Tibial artery (tissue), 4 donors: Measurements from ENCODE around the gene SNX9.

Experiments used
- DNase-seq, 2 donors: peaks; one replicate each; pipeline ENCODE4 v3.0.0-alpha.2; 2019
- H3K27ac ChIP-seq, 2 donors: fragments of 200-600 bp; sonication (generic) in 1 of 2; 1 replicate in 1 of 2; 2 replicates in 1 of 2; pipeline ENCODE4 v1.5.1; 2018 to 2019; ENCODE audit warnings: mild to moderate bottlenecking in 1 of 2
- H3K27me3 ChIP-seq, 2 donors: fragments of 200-600 bp; sonication (generic) in 1 of 2; one replicate each; pipeline versions ENCODE4 v1.5.1 to v1.6.0; 2016 to 2019
- H3K36me3 ChIP-seq, 3 donors: fragments of 200-600 bp; sonication (generic) in 2 of 3; one replicate each; pipeline ENCODE4 v1.5.1; 2016 to 2019; ENCODE audit warnings: mild to moderate bottlenecking in 2 of 3
- H3K4me1 ChIP-seq, 4 donors: fragments of 200-600 bp; sonication (generic) in 2 of 4; 1 replicate in 3 of 4; 2 replicates in 1 of 4; pipeline ENCODE4 v1.5.1; 2016 to 2019
- H3K4me3 ChIP-seq, 2 donors: fragments of 200-600 bp; sonication (generic) in 1 of 2; 1 replicate in 1 of 2; 2 replicates in 1 of 2; pipeline ENCODE4 v1.5.1; 2018 to 2019; ENCODE audit warnings: mild to moderate bottlenecking in 2 of 2
- H3K9me3 ChIP-seq, 3 donors: fragments of 200-600 bp; sonication (generic) in 1 of 3; one replicate each; pipeline ENCODE4 v1.5.1; 2016 to 2019
- CTCF ChIP-seq, 2 experiments: fragments of 200-600 bp in 1 of 2; fragments of 450-650 bp in 1 of 2; IDR thresholded peaks; one replicate each; pipeline ENCODE4 v1.5.1; 2017 to 2019; ENCODE audit warnings: antibody characterized with exemption in 2 of 2, mild to moderate bottlenecking in 1 of 2, moderate library complexity in 1 of 2
- intact Hi-C: fragments of 100-400 bp; cut with DNase I; formaldehyde crosslinking; loops from one replicate; pipeline ENCODE4 v1.15.0; 2023; ENCODE audit warnings: low total_unique reads

Gene SNX9

GRCh38 chr6:157959451-157960227, 136.6 kb downstream of the SNX9 start:
- H3K4me3 ChIP-seq: no peak overlapping the region
- H3K27ac ChIP-seq: no peak overlapping the region
- TF ChIP-seq CTCF (IDR thresholded peaks at IDR 0.05): no peak
- intact Hi-C loops: no loop called here
- H3K4me1 ChIP-seq: peaks cover 0 to 14% (median 0%) of the 10 kb centered on the region in 4 donors
- peaks cover 0 to 24% (median 12%) of the 10 kb centered on the region in 3 donors for H3K9me3 ChIP-seq
- DNase-seq: no peak
- no peaks in the 10 kb centered on the region for H3K27me3 ChIP-seq
- H3K36me3 ChIP-seq: no peaks in the 10 kb centered on the region

- Histone ChIP-seq H3K4me3 (no peak overlapping the region), H3K27ac (peak overlapping the region in 1 of 2 donors; percentile 10), H3K9me3 (peaks cover 0 to 24% (median 12%) of the 10 kb centered on the region in 3 donors), H3K27me3 (no peaks in the 10 kb centered on the region), H3K4me1 (peaks cover 0 to 14% (median 0%) of the 10 kb centered on the region in 4 donors), H3K36me3 (no peaks in the 10 kb centered on the region)
- intact Hi-C loops: no loop called here
- no peak for TF ChIP-seq CTCF (IDR thresholded peaks at IDR 0.05)
- no peak for DNase-seq
Observed at GRCh38 chr6:157961153-157961831, 138.2 kb downstream of the SNX9 start.

GRCh38 chr6:157961832-157962575, 139.0 kb downstream of the SNX9 start:
- Histone ChIP-seq H3K4me3 (no peak overlapping the region), H3K36me3 (no peaks in the 10 kb centered on the region), H3K27ac (peak overlapping the region in 1 of 2 donors; percentile 26), H3K4me1 (peaks cover 0 to 14% (median 0%) of the 10 kb centered on the region in 4 donors), H3K9me3 (peaks cover 0 to 24% (median 12%) of the 10 kb centered on the region in 3 donors), H3K27me3 (no peaks in the 10 kb centered on the region)
- intact Hi-C loops: no loop called here
- DNase-seq: no peak
- TF ChIP-seq CTCF (IDR thresholded peaks at IDR 0.05): no peak

GRCh38 chr6:157962601-157963302, 139.7 kb downstream of the SNX9 start:
- TF ChIP-seq CTCF (IDR thresholded peaks at IDR 0.05): no peak
- no peaks in the 10 kb centered on the region for H3K27me3 ChIP-seq
- intact Hi-C loops: no loop called here
- H3K9me3 ChIP-seq: peaks cover 0 to 22% (median 11%) of the 10 kb centered on the region in 3 donors
- peaks cover 0 to 14% (median 0%) of the 10 kb centered on the region in 4 donors for H3K4me1 ChIP-seq
- H3K4me3 ChIP-seq: no peak overlapping the region
- DNase-seq: no peak
- peak overlapping the region in 1 of 2 donors; percentile 26 for H3K27ac ChIP-seq
- H3K36me3 ChIP-seq: no peaks in the 10 kb centered on the region

- no peak overlapping the region for H3K27ac ChIP-seq
- no peaks in the 10 kb centered on the region for H3K27me3 ChIP-seq
- intact Hi-C loops: no loop called here
- H3K4me3 ChIP-seq: no peak overlapping the region
- TF ChIP-seq CTCF (IDR thresholded peaks at IDR 0.05): no peak
- no peaks in the 10 kb centered on the region for H3K36me3 ChIP-seq
- H3K4me1 ChIP-seq: peaks cover 0 to 14% (median 0%) of the 10 kb centered on the region in 4 donors
- DNase-seq: no peak
- peaks cover 0 to 11% (median 0%) of the 10 kb centered on the region in 3 donors for H3K9me3 ChIP-seq
Observed at GRCh38 chr6:157964100-157964499, 141.1 kb downstream of the SNX9 start.
